Endothelial cell of umbilical vein (primary cell): ENCODE results near the gene CDK17.
A peak's percentile ranks its signal among the peaks of the same experiment; 100 is the strongest.

ENCODE experiments used
- CTCF ChIP-seq, 2 donors: IDR thresholded peaks; 1 replicate in 1 of 2; 2 replicates in 1 of 2; pipeline ENCODE4 v1.5.1; 2011; ENCODE audit warnings: low read length in 2 of 2, mild to moderate bottlenecking in 2 of 2, moderate library complexity in 2 of 2, control low read depth in 1 of 2, inconsistent platforms in 1 of 2, low read depth in 1 of 2; ENCODE audit not compliant: insufficient read depth in 1 of 2; ENCODE audit errors: extremely low read depth in 1 of 2
- GATA2 ChIP-seq: IDR thresholded peaks from 2 replicates; pipeline ENCODE4 v1.7.0; 2011; ENCODE audit warnings: low read depth, mild to moderate bottlenecking, moderate library complexity, mixed read lengths, low read length; ENCODE audit not compliant: insufficient read length, insufficient read depth
- POLR2A ChIP-seq: IDR thresholded peaks from 2 replicates; pipeline ENCODE4 v1.6.1; 2012; ENCODE audit warnings: low read depth, mild to moderate bottlenecking, control low read depth, low read length
- POLR2AphosphoS5 ChIP-seq: IDR thresholded peaks from 2 replicates; pipeline ENCODE4 v1.6.1; 2012; ENCODE audit warnings: low read depth, mild to moderate bottlenecking, control low read depth, low read length, moderate library complexity; ENCODE audit not compliant: insufficient read depth

GRCh38 chr12:96396914-96397313 lies 3.3 kb downstream of the CDK17 start:
- TF ChIP-seq CTCF (IDR thresholded peaks at IDR 0.05; ENCODE audit: extremely low read depth in 1 of 2, insufficient read depth in 1 of 2, low read depth in 1 of 2, low read length in 2 of 2): no peak
- TF ChIP-seq POLR2AphosphoS5: peak; percentile 44
- no peak for TF ChIP-seq GATA2
- TF ChIP-seq POLR2A: no peak
